Esophagus squamous epithelium (tissue), 4 donors: ENCODE data around the gene PKP3.

Source experiments
- POLR2A ChIP-seq, 4 donors: fragments of 450-650 bp; IDR thresholded peaks; one replicate each; pipeline ENCODE4 v1.6.1; 2017; ENCODE audit warnings: antibody characterized with exemption in 4 of 4, mild to moderate bottlenecking in 4 of 4, moderate library complexity in 3 of 4
- TF ChIP-seq, protein P1 (sequence below), 6 experiments: fragments of 450-650 bp in 4 of 6; fragments of 200-600 bp in 2 of 6; sonication (generic) in 2 of 6; IDR thresholded peaks; one replicate each; pipeline ENCODE4 v1.5.1; 2016 to 2019; ENCODE audit warnings: antibody characterized with exemption in 6 of 6, mild to moderate bottlenecking in 4 of 6, moderate library complexity in 4 of 6

DNA sequence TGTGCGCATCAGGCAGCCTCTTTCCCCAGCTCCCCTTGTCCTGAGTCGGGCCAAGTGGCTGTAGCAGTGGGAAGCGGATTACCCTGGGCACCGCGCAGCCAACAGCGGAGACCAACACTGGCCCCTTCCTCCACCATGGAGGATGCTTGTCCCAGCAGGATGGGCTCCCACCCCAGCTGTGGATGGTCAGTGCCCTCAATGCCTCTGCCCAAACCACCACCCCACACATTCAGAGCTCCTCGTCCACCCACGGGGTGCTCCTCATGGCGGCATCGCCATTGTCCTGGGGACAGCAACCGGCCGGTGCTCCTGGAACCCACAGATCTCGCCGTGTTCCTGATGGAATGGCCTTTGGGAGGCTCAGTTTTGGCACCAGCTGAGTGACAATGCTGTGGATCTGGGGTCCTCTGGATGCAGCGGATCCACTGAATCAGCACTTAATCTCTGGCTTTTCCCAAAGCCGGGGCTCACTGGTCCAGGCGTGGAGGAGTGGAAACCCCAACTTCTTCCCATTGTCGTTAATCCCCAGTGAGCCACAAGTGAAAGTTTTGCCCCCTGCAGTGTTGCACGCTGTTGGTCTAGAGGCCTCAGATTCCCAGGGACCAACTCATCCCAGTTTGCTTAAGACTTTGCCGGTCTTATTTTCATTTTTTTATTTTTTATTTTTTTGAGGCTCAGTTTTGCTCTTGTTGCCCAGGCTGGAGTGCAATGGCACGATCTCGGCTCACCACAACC is 28.9 kb upstream of the PKP3 start:
- TF ChIP-seq, protein P1, sequence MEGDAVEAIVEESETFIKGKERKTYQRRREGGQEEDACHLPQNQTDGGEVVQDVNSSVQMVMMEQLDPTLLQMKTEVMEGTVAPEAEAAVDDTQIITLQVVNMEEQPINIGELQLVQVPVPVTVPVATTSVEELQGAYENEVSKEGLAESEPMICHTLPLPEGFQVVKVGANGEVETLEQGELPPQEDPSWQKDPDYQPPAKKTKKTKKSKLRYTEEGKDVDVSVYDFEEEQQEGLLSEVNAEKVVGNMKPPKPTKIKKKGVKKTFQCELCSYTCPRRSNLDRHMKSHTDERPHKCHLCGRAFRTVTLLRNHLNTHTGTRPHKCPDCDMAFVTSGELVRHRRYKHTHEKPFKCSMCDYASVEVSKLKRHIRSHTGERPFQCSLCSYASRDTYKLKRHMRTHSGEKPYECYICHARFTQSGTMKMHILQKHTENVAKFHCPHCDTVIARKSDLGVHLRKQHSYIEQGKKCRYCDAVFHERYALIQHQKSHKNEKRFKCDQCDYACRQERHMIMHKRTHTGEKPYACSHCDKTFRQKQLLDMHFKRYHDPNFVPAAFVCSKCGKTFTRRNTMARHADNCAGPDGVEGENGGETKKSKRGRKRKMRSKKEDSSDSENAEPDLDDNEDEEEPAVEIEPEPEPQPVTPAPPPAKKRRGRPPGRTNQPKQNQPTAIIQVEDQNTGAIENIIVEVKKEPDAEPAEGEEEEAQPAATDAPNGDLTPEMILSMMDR (IDR thresholded peaks at IDR 0.05) = no peak
- no peak for TF ChIP-seq POLR2A (IDR thresholded peaks at IDR 0.05)
